Neural cell (in vitro differentiated cells): Measurements from ENCODE around the gene SLC4A8. TPM values are rescaled to one million over a fixed set of nuclear protein-coding genes. Genes with fewer than 3 reads are reported as not detected.

ENCODE experiments used
- H2AFZ ChIP-seq: fragments of 200-600, 300-800 bp; sonication (generic), shearing (Covaris generic); 2 replicates; pipeline ENCODE4 v1.6.0; 2014; ENCODE audit warnings: low read depth, mild to moderate bottlenecking, antibody characterized with exemption, low read length, moderate library complexity
- H3F3A ChIP-seq: fragments of 200-600 bp; shearing (Covaris generic); 2 replicates; pipeline ENCODE4 v1.6.1; 2016; ENCODE audit warnings: mild to moderate bottlenecking, moderate library complexity, mixed read lengths, antibody characterized with exemption, low read length; ENCODE audit not compliant: insufficient read depth, poor library complexity, severe bottlenecking
- H3K27ac ChIP-seq: fragments of 200-600, 300-800 bp; sonication (generic), shearing (Covaris generic); 2 replicates; pipeline ENCODE4 v1.5.1; 2014; ENCODE audit warnings: mild to moderate bottlenecking, low read length, moderate library complexity
- H3K27me3 ChIP-seq: fragments of 300-800, 200-600 bp; sonication (generic), shearing (Covaris generic); 2 replicates; pipeline ENCODE4 v1.6.0; 2014; ENCODE audit warnings: mild to moderate bottlenecking, low read depth, low read length, moderate library complexity; ENCODE audit not compliant: insufficient read depth
- H3K36me3 ChIP-seq: fragments of 300-800, 200-600 bp; sonication (generic), shearing (Covaris generic); 2 replicates; pipeline ENCODE4 v1.5.1; 2014; ENCODE audit warnings: mild to moderate bottlenecking, antibody characterized with exemption, low read length, moderate library complexity; ENCODE audit not compliant: insufficient read depth
- H3K4me2 ChIP-seq: fragments of 300-800, 200-600 bp; sonication (generic), shearing (Covaris generic); 2 replicates; pipeline ENCODE4 v1.6.0; 2014; ENCODE audit warnings: mild to moderate bottlenecking, low read length
- H3K4me3 ChIP-seq: fragments of 300-800, 200-600 bp; sonication (generic), shearing (Covaris generic); 2 replicates; pipeline ENCODE4 v1.5.1; 2014; ENCODE audit warnings: mild to moderate bottlenecking, low read length, moderate library complexity
- H3K79me2 ChIP-seq: fragments of 200-600 bp; shearing (Covaris generic); replicated peaks from 2 replicates; pipeline ENCODE4 v1.6.0; 2014; ENCODE audit warnings: mild to moderate bottlenecking, low read length, moderate library complexity; ENCODE audit not compliant: insufficient read depth
- H3K9ac ChIP-seq: fragments of 300-800, 200-600 bp; sonication (generic), shearing (Covaris generic); 2 replicates; pipeline ENCODE4 v1.6.1; 2016; ENCODE audit warnings: mild to moderate bottlenecking, low read length, mixed read lengths
- H3K9me2 ChIP-seq: fragments of 200-600 bp; shearing (Covaris generic); 2 replicates; pipeline ENCODE4 v1.6.1; 2016; ENCODE audit warnings: mild to moderate bottlenecking, low read length, mixed read lengths; ENCODE audit not compliant: insufficient read depth
- H3K9me3 ChIP-seq: fragments of 200-600, 300-800 bp; sonication (generic), shearing (Covaris generic); 2 replicates; pipeline ENCODE4 v1.6.1; 2016; ENCODE audit warnings: mild to moderate bottlenecking, mixed run types, low read length, moderate library complexity, mixed read lengths
- H4K20me1 ChIP-seq: fragments of 200-600 bp; shearing (Covaris generic); 2 replicates; pipeline ENCODE4 v1.6.1; 2016; ENCODE audit warnings: mild to moderate bottlenecking, mixed run types; ENCODE audit not compliant: insufficient read depth
- CTCF ChIP-seq: fragments of 450-650 bp; IDR thresholded peaks from 2 replicates; pipeline ENCODE4 v1.5.1; 2014; ENCODE audit warnings: antibody characterized with exemption, mild to moderate bottlenecking, moderate library complexity; ENCODE audit not compliant: poor library complexity, severe bottlenecking
- EP300 ChIP-seq: fragments of 450-650 bp; conservative IDR thresholded peaks from 2 replicates; pipeline ENCODE4 v1.6.1; 2014; ENCODE audit warnings: antibody characterized with exemption, mild to moderate bottlenecking, moderate library complexity; ENCODE audit not compliant: poor library complexity, severe bottlenecking
- EZH2 ChIP-seq: fragments of 200-600, 300-800 bp; shearing (Covaris generic), sonication (generic); IDR thresholded peaks from 2 replicates; pipeline ENCODE4 v1.6.1; 2014; ENCODE audit warnings: antibody characterized with exemption, low read length, borderline replicate concordance, mild to moderate bottlenecking; ENCODE audit not compliant: insufficient read depth, poor library complexity, severe bottlenecking
- MXI1 ChIP-seq: fragments of 450-650 bp; conservative IDR thresholded peaks from 2 replicates; pipeline ENCODE4 v1.6.1; 2014; ENCODE audit warnings: antibody characterized with exemption, mild to moderate bottlenecking; ENCODE audit not compliant: poor library complexity, severe bottlenecking
- POLR2AphosphoS5 ChIP-seq: IDR thresholded peaks from 2 replicates; pipeline ENCODE4 v1.6.1; 2012
- RAD21 ChIP-seq: fragments of 450-650 bp; conservative IDR thresholded peaks from 2 replicates; pipeline ENCODE4 v1.6.1; 2014; ENCODE audit warnings: antibody characterized with exemption, mild to moderate bottlenecking, moderate library complexity
- REST ChIP-seq: IDR thresholded peaks from 2 replicates; pipeline ENCODE4 v1.6.1; 2012; ENCODE audit warnings: borderline replicate concordance
- SMC3 ChIP-seq: fragments of 450-650 bp; conservative IDR thresholded peaks from 2 replicates; pipeline ENCODE4 v1.6.1; 2014; ENCODE audit warnings: antibody characterized with exemption, mild to moderate bottlenecking, moderate library complexity; ENCODE audit not compliant: poor library complexity
- TAF1 ChIP-seq: IDR thresholded peaks from 2 replicates; pipeline ENCODE4 v1.6.1; 2012; ENCODE audit warnings: low read depth
- polyA plus RNA-seq: library from polyadenylated mRNA; depleted of rRNA; stranded (reverse); fragments of >200 nt; gene quantifications from 2 replicates; pipeline ENCODE4 v1.2.3, GENCODE V29; 2014

SLC4A8 gene
- polyA plus RNA-seq, 1 donor from 2014 or later, result 37.8 TPM

DNA sequence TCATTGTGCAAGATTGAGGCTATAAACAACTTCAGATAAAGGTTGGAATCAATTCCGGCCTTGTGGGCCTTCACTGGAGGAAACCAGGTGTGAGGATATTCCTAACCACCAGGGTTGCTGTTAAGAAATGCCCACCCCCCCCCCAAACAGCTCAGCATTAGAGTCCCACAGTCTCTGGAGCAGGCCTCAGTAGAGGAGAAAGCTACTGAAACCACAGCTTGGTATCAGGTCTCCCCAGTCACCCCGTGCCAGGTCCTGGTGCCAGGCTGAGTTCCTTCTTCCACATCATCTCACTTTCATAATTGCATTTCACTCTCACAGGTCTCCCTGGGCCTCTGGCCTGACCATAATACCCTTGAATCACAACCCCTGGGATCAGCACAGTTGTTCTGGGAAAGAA is 45.9 kb upstream of the SLC4A8 start:
- no peaks in the 10 kb centered on the region for H3K27me3 ChIP-seq
- no peak for TF ChIP-seq MXI1
- no peak for TF ChIP-seq RAD21
- no peak for TF ChIP-seq POLR2AphosphoS5
- no peak for TF ChIP-seq EZH2
- no peak for TF ChIP-seq EP300
- no peak for TF ChIP-seq SMC3
- TF ChIP-seq CTCF, result no peak
- TF ChIP-seq REST, result no peak
- no peak for TF ChIP-seq TAF1
- no peak overlapping the region for H3K4me3 ChIP-seq
- no peaks in the 10 kb centered on the region for H4K20me1 ChIP-seq
- no peak overlapping the region for H3K4me2 ChIP-seq
- H3K36me3 ChIP-seq, result no peaks in the 10 kb centered on the region
- H3F3A ChIP-seq, result no peaks in the 10 kb centered on the region
- no peak overlapping the region for H3K9ac ChIP-seq
- H3K79me2 ChIP-seq, result no peaks in the 10 kb centered on the region
- H2AFZ ChIP-seq, result no peak overlapping the region
- no peaks in the 10 kb centered on the region for H3K9me3 ChIP-seq
- H3K9me2 ChIP-seq, result no peaks in the 10 kb centered on the region
- H3K27ac ChIP-seq, result no peak overlapping the region

- Histone ChIP-seq H3K27ac (no peak overlapping the region), H3F3A (no peaks in the 10 kb centered on the region), H4K20me1 (no peaks in the 10 kb centered on the region), H3K4me3 (no peak overlapping the region), H3K9me2 (no peaks in the 10 kb centered on the region), H3K4me2 (no peak overlapping the region), H3K9ac (no peak overlapping the region), H3K36me3 (no peaks in the 10 kb centered on the region), H3K27me3 (no peaks in the 10 kb centered on the region), H3K79me2 (no peaks in the 10 kb centered on the region), H3K9me3 (no peaks in the 10 kb centered on the region), H2AFZ (no peak overlapping the region)
- no peak for TF ChIP-seq RAD21
- no peak for TF ChIP-seq MXI1
- TF ChIP-seq EP300, result no peak
- TF ChIP-seq CTCF, result no peak
- TF ChIP-seq REST, result no peak
- TF ChIP-seq EZH2, result no peak
- no peak for TF ChIP-seq TAF1
- TF ChIP-seq POLR2AphosphoS5, result no peak
- no peak for TF ChIP-seq SMC3
Measured at GRCh38 chr12:51379571-51379970, 45.1 kb upstream of the SLC4A8 start.
